Activated T-helper 2 cell treated with anti-CD3 and anti-CD28 coated beads, Interferon-gamma antibody, Interleukin-2, Interleukin-4, amounts not matched to agents 10 μg/mL and 5 μg/mL and 100 μg/mL, durations not matched to agents 14 hours and 24 hours and 36 hours (primary cell): Measurements from ENCODE around the gene SLC52A3. TPM values are rescaled to one million over a fixed set of nuclear protein-coding genes. Genes with fewer than 3 reads are reported as not detected.
"Not testable (repeated sequence)": the region's sequence is repeated elsewhere in the genome, so short reads cannot be mapped to it uniquely, and the experiment has no call there.

Experiments used
- DNase-seq: peaks from one replicate; pipeline ENCODE4 v3.0.0; 2021; ENCODE audit warnings: low spot score
- H3K27ac Mint-ChIP-seq: one replicate; pipeline ENCODE4 v1.8.0; 2021; ENCODE audit warnings: mixed read lengths
- H3K27me3 Mint-ChIP-seq: one replicate; pipeline ENCODE4 v1.8.0; 2021; ENCODE audit warnings: low read depth, mixed read lengths
- H3K36me3 Mint-ChIP-seq: one replicate; pipeline ENCODE4 v1.8.0; 2021; ENCODE audit warnings: low read depth, mixed read lengths
- H3K4me1 Mint-ChIP-seq: one replicate; pipeline ENCODE4 v1.8.0; 2021; ENCODE audit warnings: low read depth, mixed read lengths
- H3K4me3 Mint-ChIP-seq: one replicate; pipeline ENCODE4 v1.8.0; 2021; ENCODE audit warnings: low read depth, mild to moderate bottlenecking, moderate library complexity, mixed read lengths
- H3K9me3 Mint-ChIP-seq: one replicate; pipeline ENCODE4 v1.8.0; 2021; ENCODE audit warnings: mixed read lengths
- intact Hi-C: fragments of 100-400 bp; cut with micrococcal nuclease; formaldehyde crosslinking; loops from one replicate; pipeline ENCODE4 v1.15.1; 2023
- total RNA-seq: library from RNA; stranded (reverse); gene quantifications from 2 replicates; pipeline ENCODE4 v1.2.3, GENCODE V29; 2022

SLC52A3 gene
- total RNA-seq, 1 donor from 2014 or later, result not detected

- H3K27me3 Mint-ChIP-seq, result no peaks in the 10 kb centered on the region
- peaks cover 3% of the 10 kb centered on the region for H3K9me3 Mint-ChIP-seq
- no peak overlapping the region for H3K4me3 Mint-ChIP-seq
- no peaks in the 10 kb centered on the region for H3K36me3 Mint-ChIP-seq
- DNase-seq, result no peak
- no peak overlapping the region for H3K27ac Mint-ChIP-seq
- no peaks in the 10 kb centered on the region for H3K4me1 Mint-ChIP-seq
- intact Hi-C loops, result no loop called here
Observed at GRCh38 chr20:739736-740135, 28.6 kb downstream of the SLC52A3 start.

GRCh38 chr20:733861-734260 lies 34.4 kb downstream of the SLC52A3 start:
- H3K27me3 Mint-ChIP-seq, result peaks cover 15% of the 10 kb centered on the region
- H3K4me1 Mint-ChIP-seq, result no peaks in the 10 kb centered on the region
- no peak for DNase-seq
- H3K4me3 Mint-ChIP-seq, result no peak overlapping the region
- H3K9me3 Mint-ChIP-seq, result no peaks in the 10 kb centered on the region
- H3K27ac Mint-ChIP-seq, result no peak overlapping the region
- intact Hi-C loops, result no loop called here
- no peaks in the 10 kb centered on the region for H3K36me3 Mint-ChIP-seq

- no peaks in the 10 kb centered on the region for H3K9me3 Mint-ChIP-seq
- no peak for DNase-seq
- intact Hi-C loops, result no loop called here
- peaks cover 20% of the 10 kb centered on the region for H3K27me3 Mint-ChIP-seq
- H3K36me3 Mint-ChIP-seq, result no peaks in the 10 kb centered on the region
- H3K4me1 Mint-ChIP-seq, result no peaks in the 10 kb centered on the region
- no peak overlapping the region for H3K4me3 Mint-ChIP-seq
- no peak overlapping the region for H3K27ac Mint-ChIP-seq
Observed at GRCh38 chr20:732727-733126, 35.6 kb downstream of the SLC52A3 start.

GRCh38 chr20:731891-732560 lies 36.3 kb downstream of the SLC52A3 start:
- Mint-ChIP-seq H3K36me3 (no peaks in the 10 kb centered on the region), H3K9me3 (no peaks in the 10 kb centered on the region), H3K27ac (no peak overlapping the region), H3K27me3 (peaks cover 23% of the 10 kb centered on the region), H3K4me3 (no peak overlapping the region), H3K4me1 (no peaks in the 10 kb centered on the region)
- DNase-seq, result no peak
- intact Hi-C loops, result no loop called here

GRCh38 chr20:730005-730404 lies 38.3 kb downstream of the SLC52A3 start:
- Mint-ChIP-seq H3K9me3 (no peaks in the 10 kb centered on the region), H3K4me1 (no peaks in the 10 kb centered on the region), H3K27me3 (peaks cover 33% of the 10 kb centered on the region), H3K4me3 (no peak overlapping the region), H3K36me3 (no peaks in the 10 kb centered on the region), H3K27ac (no peak overlapping the region)
- no peak for DNase-seq
- intact Hi-C loops, result no loop called here

- intact Hi-C loops, result loop anchor here (5.0 kb wide), 1 partner anchor 166 kb away; no protein-coding TSS in a partner anchor
- peaks cover 33% of the 10 kb centered on the region for H3K27me3 Mint-ChIP-seq
- no peaks in the 10 kb centered on the region for H3K36me3 Mint-ChIP-seq
- no peaks in the 10 kb centered on the region for H3K4me1 Mint-ChIP-seq
- DNase-seq, result peak; percentile 19
- no peak overlapping the region for H3K27ac Mint-ChIP-seq
- H3K4me3 Mint-ChIP-seq, result no peak overlapping the region
- no peaks in the 10 kb centered on the region for H3K9me3 Mint-ChIP-seq
Observed at GRCh38 chr20:728256-728944, 39.9 kb downstream of the SLC52A3 start.

GRCh38 chr20:726160-726559 lies 42.1 kb downstream of the SLC52A3 start:
- H3K27ac Mint-ChIP-seq, result no peak overlapping the region
- H3K4me1 Mint-ChIP-seq, result no peaks in the 10 kb centered on the region
- intact Hi-C loops, result loop anchor here (5.0 kb wide), 1 partner anchor 164 kb away; no protein-coding TSS in a partner anchor

GRCh38 chr20:725491-725890 lies 42.8 kb downstream of the SLC52A3 start:
- intact Hi-C loops, result loop anchor here (5.0 kb wide), 1 partner anchor 163 kb away; no protein-coding TSS in a partner anchor
- H3K27ac Mint-ChIP-seq, result no peak overlapping the region
- no peaks in the 10 kb centered on the region for H3K36me3 Mint-ChIP-seq
- peaks cover 33% of the 10 kb centered on the region for H3K27me3 Mint-ChIP-seq
- no peak for DNase-seq
- no peaks in the 10 kb centered on the region for H3K4me1 Mint-ChIP-seq
- no peak overlapping the region for H3K4me3 Mint-ChIP-seq
- no peaks in the 10 kb centered on the region for H3K9me3 Mint-ChIP-seq

More at GRCh38 chr20:726160-726559, 42.1 kb downstream of the SLC52A3 start:
- no peak overlapping the region for H3K4me3 Mint-ChIP-seq
- no peaks in the 10 kb centered on the region for H3K9me3 Mint-ChIP-seq
- no peak for DNase-seq
- H3K27me3 Mint-ChIP-seq, result peaks cover 33% of the 10 kb centered on the region
- no peaks in the 10 kb centered on the region for H3K36me3 Mint-ChIP-seq

- H3K4me3 Mint-ChIP-seq, H3K27ac Mint-ChIP-seq, H3K9me3 Mint-ChIP-seq, H3K36me3 Mint-ChIP-seq, H3K4me1 Mint-ChIP-seq, DNase-seq: not testable (repeated sequence)
- intact Hi-C loops, result loop anchor here (5.0 kb wide), 1 partner anchor 162 kb away; no protein-coding TSS in a partner anchor
- H3K27me3 Mint-ChIP-seq, result peaks cover 26% of the 10 kb centered on the region
Observed at GRCh38 chr20:724797-725196, 43.5 kb downstream of the SLC52A3 start.

GRCh38 chr20:723756-724155 lies 44.5 kb downstream of the SLC52A3 start:
- H3K27ac Mint-ChIP-seq, result no peak overlapping the region
- peaks cover 17% of the 10 kb centered on the region for H3K27me3 Mint-ChIP-seq
- DNase-seq, result no peak
- H3K4me3 Mint-ChIP-seq, result no peak overlapping the region
- intact Hi-C loops, result no loop called here
- no peaks in the 10 kb centered on the region for H3K36me3 Mint-ChIP-seq
- H3K4me1 Mint-ChIP-seq, result no peaks in the 10 kb centered on the region
- no peaks in the 10 kb centered on the region for H3K9me3 Mint-ChIP-seq

- Mint-ChIP-seq H3K4me3 (no peak overlapping the region), H3K27ac (no peak overlapping the region), H3K4me1 (no peaks in the 10 kb centered on the region), H3K27me3 (peaks cover 13% of the 10 kb centered on the region), H3K9me3 (no peaks in the 10 kb centered on the region), H3K36me3 (no peaks in the 10 kb centered on the region)
- intact Hi-C loops, result no loop called here
- DNase-seq, result no peak
Observed at GRCh38 chr20:722822-723644, 45.3 kb downstream of the SLC52A3 start.

- Mint-ChIP-seq H3K9me3 (no peaks in the 10 kb centered on the region), H3K4me1 (no peaks in the 10 kb centered on the region), H3K27ac (no peak overlapping the region), H3K4me3 (no peak overlapping the region), H3K27me3 (peaks cover 9% of the 10 kb centered on the region), H3K36me3 (no peaks in the 10 kb centered on the region)
- DNase-seq, result no peak
- intact Hi-C loops, result no loop called here
Observed at GRCh38 chr20:721876-722275, 46.4 kb downstream of the SLC52A3 start.

GRCh38 chr20:719816-720215 lies 48.5 kb downstream of the SLC52A3 start:
- Mint-ChIP-seq H3K9me3 (no peaks in the 10 kb centered on the region), H3K36me3 (no peaks in the 10 kb centered on the region), H3K27ac (no peak overlapping the region), H3K27me3 (no peaks in the 10 kb centered on the region), H3K4me3 (no peak overlapping the region), H3K4me1 (no peaks in the 10 kb centered on the region)
- no peak for DNase-seq
- intact Hi-C loops, result no loop called here
